ENCODE measurements around the gene COPS7B.

Gene COPS7B

DNA sequence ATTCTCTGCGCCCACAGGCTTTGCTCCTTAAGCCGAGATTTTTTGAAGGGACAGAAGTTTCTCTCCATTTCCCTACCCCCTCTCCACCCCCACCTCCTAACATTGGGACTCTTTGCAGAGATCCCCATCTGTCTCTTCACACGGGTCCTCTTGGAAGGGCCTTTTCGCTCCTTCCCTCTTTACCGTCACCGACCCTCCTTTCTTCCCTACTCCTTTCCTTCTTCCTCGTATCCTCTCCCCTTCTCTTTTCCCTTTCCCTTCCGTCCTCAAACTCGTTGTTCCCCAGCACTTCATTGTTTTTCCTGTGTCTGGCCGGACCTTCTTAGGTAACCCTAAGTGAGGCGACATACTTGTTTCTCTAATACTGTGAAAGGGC, 660 bp downstream of the COPS7B start:
- no peak for DNase-seq

DNA sequence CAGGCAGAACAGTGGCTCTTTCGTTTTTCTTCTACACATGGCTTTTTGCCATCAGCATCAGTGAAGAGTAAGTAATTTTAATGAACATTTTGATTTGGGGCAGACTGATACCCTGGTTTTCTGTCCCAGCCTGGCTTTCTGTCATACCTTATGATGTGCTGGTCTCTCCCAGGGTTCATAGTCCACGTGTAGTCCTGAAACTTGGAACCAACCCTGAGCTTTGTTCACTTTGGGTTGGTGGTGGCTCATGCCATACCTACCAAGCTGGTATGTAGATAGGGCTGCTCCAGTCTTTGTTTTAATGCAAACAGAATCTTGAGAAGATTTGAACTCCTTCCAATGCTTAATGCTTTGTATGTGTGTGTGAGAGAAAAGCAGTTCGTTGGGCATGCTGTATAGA, 4.9 kb downstream of the COPS7B start:
- DNase-seq, result no peak

DNA sequence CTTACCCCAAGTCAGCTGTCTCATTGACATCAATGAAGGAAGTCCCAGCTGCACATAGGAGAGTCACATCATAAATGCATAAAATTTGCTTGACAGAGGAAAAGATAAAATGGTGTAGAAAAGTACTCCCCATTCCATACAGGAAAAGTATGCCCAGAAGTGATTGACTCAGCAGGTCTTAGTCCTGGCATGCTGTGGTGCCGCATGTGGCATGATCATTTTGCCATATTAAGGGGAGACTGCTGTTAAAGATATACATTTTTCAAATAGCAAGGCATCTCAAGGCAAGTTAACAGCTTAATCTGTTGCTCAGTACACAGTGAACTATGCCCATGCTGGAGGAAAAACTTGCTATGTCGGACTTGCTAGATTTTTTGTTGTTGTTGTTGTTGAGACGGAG, 8.1 kb downstream of the COPS7B start:
- DNase-seq, result no peak

DNA sequence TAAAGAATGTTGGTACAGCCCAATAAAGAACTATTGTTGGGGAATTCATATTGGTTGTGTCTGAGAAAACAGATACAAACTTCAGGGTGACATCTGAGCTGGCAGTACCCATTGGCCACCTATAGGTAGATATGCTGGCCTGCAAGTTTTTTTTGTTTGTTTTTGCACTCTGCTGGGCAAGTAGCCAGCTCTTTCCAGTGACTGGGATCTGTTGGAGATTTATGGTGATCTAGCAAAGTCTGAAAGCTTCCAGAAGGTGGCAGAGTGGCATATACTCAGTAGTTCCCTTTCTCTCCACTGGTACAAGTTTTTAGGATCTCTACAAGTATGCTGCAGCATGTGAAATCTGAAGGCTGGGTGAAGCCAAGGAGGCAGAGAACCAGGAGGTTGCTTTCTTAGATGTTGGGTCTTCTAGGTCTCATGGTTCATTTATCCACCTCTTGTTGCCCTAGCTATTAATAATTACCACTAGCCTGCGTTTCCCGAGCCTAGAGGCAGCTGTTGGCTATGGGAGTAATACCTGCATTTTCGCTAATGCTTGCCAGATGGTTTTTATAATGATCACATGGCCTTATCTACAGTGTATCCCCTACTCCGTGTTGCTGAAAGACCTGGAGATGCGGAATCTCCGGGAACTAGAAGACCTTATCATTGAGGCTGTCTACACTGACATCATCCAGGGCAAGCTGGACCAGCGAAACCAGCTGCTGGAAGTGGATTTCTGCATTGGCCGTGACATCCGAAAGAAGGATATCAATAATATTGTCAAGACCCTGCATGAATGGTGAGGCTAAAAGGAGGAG, 9.5 kb downstream of the COPS7B start:
- no peak for DNase-seq

DNA sequence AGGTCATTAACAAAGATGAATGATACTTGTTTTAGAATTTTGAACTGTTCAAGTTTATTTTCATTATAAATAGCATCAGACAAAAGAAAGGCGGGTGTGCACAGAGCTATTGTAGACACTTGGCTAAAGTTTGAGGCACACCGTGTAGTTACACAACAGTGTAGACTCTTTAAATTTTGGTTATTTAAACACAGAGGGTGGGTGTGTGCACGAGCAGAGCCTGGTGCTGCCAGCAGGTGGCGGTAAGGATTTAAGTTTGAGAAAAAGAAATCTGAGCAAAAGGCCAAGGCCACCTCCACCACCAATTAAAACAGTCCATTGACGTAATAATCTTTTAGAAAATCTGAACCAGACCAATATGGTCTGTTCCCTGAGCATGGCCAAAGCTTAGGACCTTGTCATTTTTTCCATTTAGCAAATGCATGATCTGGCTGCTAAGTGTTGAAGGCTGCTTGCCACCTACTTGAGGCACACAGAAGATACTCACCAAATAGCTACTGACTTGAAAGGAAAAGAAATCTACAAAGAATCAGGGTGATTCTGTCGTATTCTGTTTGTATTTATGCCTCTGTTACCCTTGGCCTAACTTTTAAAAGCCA, 14.3 kb downstream of the COPS7B start:
- DNase-seq, result no peak

DNA sequence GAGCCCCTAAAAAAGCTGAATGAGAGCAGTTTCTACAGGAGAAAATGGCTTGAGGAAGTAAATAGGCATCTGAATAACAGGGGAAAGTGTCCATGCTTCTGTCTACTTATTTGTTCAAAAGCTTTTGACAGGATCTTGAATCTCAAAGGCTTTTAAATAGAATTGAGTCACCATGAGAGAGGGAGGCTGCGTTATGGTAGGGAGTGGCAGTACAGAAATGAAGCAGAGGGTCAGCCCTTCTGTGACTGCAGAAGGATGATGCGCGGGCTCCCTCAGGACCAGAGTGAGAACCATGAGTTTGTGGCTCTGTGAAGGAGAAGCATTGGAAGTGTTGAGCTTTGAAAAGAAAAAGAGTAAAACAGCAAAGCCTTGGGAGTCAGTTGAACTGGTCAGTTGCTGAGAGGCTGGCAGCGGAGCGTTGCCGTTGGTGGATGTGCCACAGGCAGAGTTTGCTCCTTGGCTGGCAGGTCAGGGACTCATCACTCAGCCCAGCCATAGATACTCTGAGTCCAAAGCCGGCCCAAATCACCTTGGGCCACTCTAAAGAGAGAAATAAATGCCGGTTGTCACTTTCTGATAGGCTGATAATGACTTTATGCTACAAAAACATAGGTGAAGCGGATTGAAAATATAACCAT, 17.4 kb downstream of the COPS7B start:
- DNase-seq, result no peak

DNA sequence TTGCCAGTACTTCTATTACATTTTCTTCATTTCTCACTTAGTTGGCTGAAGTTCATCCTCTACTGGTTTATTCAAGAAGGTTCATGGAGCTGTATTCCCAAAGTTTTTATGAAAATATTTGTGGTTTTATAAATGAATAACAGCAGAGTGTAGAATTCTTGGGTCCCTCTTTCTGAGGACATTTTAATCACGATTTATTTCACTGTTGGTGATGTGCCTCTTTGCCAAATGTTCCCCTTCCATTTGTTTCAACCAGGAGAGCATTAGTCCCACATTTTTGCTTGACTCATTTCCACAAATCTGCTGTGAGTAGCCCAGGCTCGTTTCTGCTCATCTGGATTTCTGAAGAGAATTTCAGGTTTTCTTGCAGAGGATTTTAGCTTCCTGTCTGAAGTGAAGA, 20.8 kb downstream of the COPS7B start:
- no peak for DNase-seq

DNA sequence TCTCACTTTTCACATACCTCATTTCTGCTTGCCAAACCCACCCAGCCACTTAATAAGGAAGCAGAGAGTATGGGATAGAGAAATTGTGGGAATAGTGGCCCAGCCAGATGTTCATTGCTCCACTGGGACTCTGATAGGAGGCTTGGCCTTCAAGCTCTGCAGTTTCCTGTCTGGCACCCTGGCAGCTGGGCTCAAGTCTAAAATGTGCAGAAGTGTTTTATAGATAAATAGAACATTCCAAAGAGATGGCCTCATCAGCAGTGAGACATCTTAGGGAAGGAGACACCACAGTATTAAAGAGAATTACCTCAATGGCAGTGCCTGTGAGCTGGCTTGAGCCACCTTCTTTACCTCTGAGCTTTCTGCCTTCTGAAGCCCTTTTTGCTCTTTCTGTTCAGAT, 24.7 kb downstream of the COPS7B start:
- no peak for DNase-seq

DNA sequence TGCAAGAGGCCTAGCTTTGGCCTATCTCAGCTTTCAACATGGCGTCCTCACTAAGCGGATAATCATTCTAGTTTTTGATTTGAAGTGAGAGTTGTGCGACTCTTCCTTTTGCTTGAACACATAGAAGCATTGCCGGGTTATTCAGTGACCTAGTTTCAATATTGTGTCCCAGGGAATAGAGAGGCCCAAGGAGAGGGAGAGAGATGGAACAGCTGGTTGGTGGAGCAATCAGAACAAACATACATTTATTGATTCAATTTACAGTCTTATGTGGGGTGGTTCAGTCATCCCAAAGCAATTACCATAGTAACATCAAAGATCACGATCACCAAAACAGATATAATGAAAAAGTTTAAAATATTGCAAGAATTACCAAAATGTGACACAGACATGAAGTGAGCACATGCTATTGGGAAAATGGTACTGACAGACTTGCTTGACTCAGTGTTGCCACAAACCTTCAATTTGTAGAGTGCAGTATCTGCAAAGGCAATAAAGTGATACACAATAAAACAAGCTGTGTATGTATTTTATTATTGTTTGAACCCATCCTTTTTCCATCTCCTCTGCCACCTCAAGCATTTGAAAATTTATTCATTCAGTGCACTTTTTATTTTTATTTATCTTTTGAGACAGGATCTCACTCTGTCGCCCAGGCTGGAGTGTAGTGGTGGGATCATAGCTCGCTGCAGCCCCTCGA, 30.2 kb downstream of the COPS7B start:
- no peak for DNase-seq

DNA sequence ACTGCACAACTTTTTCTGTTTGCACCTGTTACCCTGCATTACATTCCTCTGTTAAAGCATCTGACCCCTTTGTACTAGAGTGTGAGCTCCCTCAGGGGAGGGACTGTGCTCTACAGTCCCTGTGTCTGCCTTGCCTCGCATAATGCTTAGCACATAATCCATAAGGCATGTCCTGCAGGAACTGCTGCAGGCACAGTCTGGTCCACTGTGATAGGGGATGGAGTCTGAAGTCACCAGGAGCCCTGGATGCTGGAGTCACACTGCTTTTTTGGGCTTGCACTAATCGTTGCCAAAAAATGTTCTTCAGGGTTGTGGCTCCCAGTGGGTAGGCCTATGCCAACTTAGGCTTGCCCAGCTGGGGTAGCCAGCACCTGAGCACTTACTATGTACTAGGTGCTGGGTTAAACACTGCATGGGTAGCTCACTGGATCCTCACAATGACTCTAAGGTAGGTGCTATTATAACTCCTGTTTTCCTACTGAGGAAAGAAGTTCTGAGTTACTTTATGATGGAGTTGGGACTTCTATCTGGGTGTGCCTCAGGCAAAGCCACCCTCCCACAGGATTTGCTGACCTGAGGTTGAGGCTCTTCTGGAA, 33.3 kb downstream of the COPS7B start:
- DNase-seq, result no peak

DNA sequence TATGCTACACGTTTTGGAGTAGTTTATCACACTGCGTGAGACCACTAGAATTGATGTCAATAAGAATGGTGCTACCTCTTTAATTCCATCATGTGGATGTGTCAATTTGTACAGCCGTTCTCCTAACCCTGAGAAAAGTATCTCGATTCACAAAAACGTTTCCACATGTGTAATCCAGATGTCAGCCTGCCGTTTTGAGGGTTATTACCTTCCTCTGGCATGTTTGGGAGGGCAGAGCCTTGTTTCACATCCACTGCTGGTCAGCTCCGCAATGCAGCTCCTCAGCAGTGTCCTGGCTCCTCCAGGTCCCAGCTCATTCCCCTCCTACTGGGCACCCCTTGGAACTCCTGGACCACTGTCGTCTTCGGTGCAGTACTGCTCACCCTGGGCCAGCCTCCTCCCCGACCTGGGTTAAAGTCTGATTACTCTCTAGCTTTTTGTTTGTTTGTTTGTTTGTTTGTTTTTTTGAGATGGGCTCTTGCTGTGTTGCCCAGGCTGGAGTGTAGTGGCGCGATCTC, 34.6 kb downstream of the COPS7B start:
- no peak for DNase-seq

DNA sequence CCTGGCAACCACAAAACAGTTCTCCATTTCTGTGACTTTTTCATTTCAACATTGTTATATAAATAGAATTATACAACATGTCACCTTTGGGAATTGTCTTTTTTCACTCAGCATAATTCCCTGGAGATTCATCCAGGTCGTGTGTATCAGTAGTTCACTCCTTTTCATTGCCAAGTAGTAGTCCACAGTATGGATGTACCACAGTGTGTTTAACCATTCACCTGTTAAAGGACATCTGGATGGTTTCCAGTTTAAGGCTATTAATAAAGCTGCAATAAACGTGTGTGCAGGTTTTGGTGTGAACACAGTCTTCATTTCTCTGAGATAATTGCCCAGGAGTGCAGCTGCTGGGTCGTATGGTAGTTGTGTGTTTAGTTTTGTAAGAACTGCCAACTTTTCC, 35.7 kb downstream of the COPS7B start:
- no peak for DNase-seq

DNA sequence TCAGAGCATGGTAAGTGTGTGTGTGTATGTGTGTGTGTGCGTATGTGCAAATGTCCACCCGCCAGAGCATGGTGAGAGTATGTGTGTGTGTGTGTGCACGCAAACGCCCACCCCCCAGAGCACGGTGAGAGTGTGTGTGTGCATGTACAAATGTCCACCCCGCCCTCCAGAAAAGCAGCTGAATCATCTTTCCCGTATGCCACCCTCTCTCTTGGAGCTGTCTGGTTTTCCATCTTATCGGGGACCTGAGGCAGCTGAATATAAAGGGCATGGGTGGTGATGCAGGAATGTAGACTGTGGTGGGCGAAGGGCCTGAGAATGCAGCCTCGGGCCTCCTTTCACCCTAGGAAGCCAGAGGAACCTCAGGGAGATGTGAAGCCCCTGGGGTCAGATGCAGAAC, 66.9 kb downstream of the COPS7B start:
- DNase-seq, result no peak

DNA sequence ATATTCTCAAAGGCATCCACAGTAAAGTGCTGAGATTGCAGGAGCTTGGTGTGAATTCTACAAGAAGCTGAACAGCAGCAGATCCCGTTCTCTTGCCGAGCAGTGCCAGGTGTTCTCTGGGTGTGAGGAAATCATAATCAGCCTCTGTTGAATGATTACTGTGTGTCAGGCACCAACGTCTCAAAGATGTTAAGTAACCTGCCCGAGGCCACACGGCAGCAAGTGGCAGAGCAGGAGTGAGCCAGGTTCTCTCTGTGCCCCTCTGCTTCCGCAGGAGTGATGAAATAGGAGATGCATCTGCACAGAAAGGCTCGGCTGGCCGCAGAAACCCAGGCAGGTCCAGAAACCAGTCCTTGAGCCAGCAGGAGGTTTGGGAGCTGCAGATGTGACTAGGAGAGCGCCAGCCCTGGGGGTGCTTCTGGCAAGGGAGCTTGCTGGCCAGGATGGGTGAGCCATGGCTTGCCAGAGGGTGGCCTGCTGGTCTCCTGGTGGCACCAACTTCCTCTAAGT, 68.4 kb downstream of the COPS7B start:
- no peak for DNase-seq

DNA sequence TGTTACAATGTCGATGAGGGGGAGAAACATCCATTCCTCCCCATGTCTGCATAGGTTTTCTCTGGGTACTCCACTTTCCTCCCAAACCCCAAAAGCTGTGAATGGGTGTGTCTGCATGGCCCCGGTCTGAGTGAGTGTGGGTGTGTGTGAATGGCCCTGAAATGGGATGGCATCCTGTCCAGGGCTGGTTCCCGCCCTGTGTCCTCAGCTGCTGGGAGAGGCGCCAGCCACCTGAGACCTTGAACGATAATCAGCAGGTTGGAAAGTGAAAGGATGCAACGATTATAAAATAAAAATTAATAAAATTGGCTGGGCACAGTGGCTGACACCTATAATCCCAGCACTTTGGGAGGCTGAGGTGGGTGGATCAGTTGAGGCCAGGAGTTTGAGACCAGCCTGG, 70.7 kb downstream of the COPS7B start:
- no peak for DNase-seq
